Peyer's patch (tissue), 4 donors: Measurements from ENCODE around the gene CHRDL2. TPM values are rescaled to one million over a fixed set of nuclear protein-coding genes. Genes with fewer than 3 reads are reported as not detected.
"Not testable (repeated sequence)": the region's sequence is repeated elsewhere in the genome, so short reads cannot be mapped to it uniquely, and the experiment has no call there.

Source experiments
- DNase-seq, 3 donors: peaks; one replicate each; pipeline ENCODE4 v3.0.0-alpha.2; 2017 to 2019
- H3K27ac ChIP-seq, 4 donors: fragments of 200-600 bp; sonication (generic); one replicate each; pipeline ENCODE4 v1.5.1; 2016 to 2019
- H3K27me3 ChIP-seq, 2 donors: fragments of 200-600 bp; sonication (generic); one replicate each; pipeline ENCODE4 v1.5.1; 2019
- H3K36me3 ChIP-seq, 3 donors: fragments of 200-600 bp; sonication (generic); one replicate each; pipeline ENCODE4 v1.5.1; 2016 to 2019
- H3K4me1 ChIP-seq, 4 donors: fragments of 200-600 bp; sonication (generic); one replicate each; pipeline ENCODE4 v1.5.1; 2016 to 2019
- H3K4me3 ChIP-seq, 4 donors: fragments of 200-600 bp; sonication (generic); 1 replicate in 3 of 4; 2 replicates in 1 of 4; pipeline ENCODE4 v1.5.1; 2016 to 2019; ENCODE audit warnings: mild to moderate bottlenecking in 1 of 4
- H3K9me3 ChIP-seq, 4 donors: fragments of 200-600 bp; sonication (generic); one replicate each; pipeline ENCODE4 v1.5.1; 2016 to 2019; ENCODE audit warnings: mild to moderate bottlenecking in 1 of 4
- POLR2A ChIP-seq, 2 donors: fragments of 450-650 bp; IDR thresholded peaks; one replicate each; pipeline ENCODE4 v1.5.1; 2017; ENCODE audit warnings: antibody characterized with exemption in 2 of 2, mild to moderate bottlenecking in 2 of 2, moderate library complexity in 2 of 2
- total RNA-seq, 4 donors: library from RNA; depleted of rRNA; stranded (reverse); fragments of >200 nt; gene quantifications; one replicate each; pipeline ENCODE4 v1.1.0, GENCODE V29; 2016
- TF ChIP-seq, protein P1 (sequence below), 6 experiments: fragments of 450-650 bp in 4 of 6; fragments of 200-600 bp in 2 of 6; sonication (generic) in 1 of 6; IDR thresholded peaks; one replicate each; pipeline ENCODE4 v1.5.1; 2017 to 2019; ENCODE audit warnings: antibody characterized with exemption in 6 of 6, mild to moderate bottlenecking in 3 of 6, moderate library complexity in 1 of 6

CHRDL2 gene
- total RNA-seq, 4 donors from 2014 or later, result not detected

GRCh38 chr11:74671520-74672196 lies 59.6 kb downstream of the CHRDL2 start:
- TF ChIP-seq, protein P1, sequence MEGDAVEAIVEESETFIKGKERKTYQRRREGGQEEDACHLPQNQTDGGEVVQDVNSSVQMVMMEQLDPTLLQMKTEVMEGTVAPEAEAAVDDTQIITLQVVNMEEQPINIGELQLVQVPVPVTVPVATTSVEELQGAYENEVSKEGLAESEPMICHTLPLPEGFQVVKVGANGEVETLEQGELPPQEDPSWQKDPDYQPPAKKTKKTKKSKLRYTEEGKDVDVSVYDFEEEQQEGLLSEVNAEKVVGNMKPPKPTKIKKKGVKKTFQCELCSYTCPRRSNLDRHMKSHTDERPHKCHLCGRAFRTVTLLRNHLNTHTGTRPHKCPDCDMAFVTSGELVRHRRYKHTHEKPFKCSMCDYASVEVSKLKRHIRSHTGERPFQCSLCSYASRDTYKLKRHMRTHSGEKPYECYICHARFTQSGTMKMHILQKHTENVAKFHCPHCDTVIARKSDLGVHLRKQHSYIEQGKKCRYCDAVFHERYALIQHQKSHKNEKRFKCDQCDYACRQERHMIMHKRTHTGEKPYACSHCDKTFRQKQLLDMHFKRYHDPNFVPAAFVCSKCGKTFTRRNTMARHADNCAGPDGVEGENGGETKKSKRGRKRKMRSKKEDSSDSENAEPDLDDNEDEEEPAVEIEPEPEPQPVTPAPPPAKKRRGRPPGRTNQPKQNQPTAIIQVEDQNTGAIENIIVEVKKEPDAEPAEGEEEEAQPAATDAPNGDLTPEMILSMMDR (IDR thresholded peaks at IDR 0.05), result no peak
- no peak for TF ChIP-seq POLR2A (IDR thresholded peaks at IDR 0.05)
- Histone ChIP-seq H3K36me3 (no peaks in the 10 kb centered on the region), H3K9me3 (no peaks in the 10 kb centered on the region), H3K4me3 (no peak overlapping the region), H3K4me1 (no peaks in the 10 kb centered on the region), H3K27me3 (no peaks in the 10 kb centered on the region), H3K27ac (no peak overlapping the region)
- no peak for DNase-seq

- H3K27ac ChIP-seq, result no peak overlapping the region
- DNase-seq, result no peak
Observed at GRCh38 chr11:74670171-74670570, 61.1 kb downstream of the CHRDL2 start.

DNA sequence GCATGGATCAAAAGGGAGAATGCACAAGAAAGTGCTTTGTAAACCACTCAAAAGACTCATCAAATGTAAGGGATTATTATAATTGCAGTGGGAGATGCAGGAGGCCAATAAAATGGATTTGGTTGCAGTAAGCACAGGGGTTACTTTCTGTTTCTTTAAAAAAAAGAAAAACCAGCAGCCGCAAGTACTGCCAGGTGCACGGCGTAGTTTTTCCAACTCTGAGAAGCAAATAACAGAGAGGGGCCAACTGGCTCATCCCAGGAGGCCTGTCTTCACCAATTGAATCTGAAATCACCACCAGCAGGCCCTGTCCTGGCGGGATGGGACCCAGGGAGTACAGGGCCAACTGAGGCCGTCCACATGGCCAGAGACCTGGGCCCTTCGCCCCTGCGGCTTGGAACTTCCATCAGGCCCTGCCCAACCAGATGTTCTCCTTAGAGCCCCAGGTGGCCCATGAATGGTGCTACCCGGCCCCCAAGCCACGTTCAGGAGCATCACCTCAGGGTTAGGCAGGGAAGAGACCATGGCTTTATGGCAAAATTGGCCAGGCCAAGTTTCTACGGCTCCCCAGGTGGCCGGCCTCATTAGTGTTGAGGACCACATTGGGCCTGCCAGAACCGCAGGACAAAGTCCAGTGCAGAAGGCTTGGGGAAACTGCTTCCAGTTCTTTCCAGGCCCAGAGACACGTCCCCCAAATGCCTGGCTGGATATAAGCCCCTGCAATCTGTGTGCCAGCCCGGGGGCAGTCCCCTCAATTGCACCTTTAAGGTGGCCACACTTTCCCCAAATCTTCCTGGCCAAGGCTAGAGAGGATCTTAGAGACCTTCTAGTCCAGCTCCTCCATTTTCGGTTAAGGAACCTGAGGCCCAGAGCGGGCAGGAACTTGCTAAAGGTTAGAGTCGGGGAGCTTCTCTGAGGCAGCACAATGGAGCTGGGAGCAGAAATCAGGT lies 61.7 kb downstream of the CHRDL2 start:
- no peaks in the 10 kb centered on the region for H3K27me3 ChIP-seq
- no peak for DNase-seq
- no peaks in the 10 kb centered on the region for H3K36me3 ChIP-seq
- no peaks in the 10 kb centered on the region for H3K9me3 ChIP-seq
- TF ChIP-seq, protein P1 (IDR thresholded peaks at IDR 0.05), result no peak
- no peak for TF ChIP-seq POLR2A (IDR thresholded peaks at IDR 0.05)
- H3K27ac ChIP-seq, result no peak overlapping the region
- H3K4me1 ChIP-seq, result no peaks in the 10 kb centered on the region
- H3K4me3 ChIP-seq, result no peak overlapping the region

More at GRCh38 chr11:74670171-74670570, 61.1 kb downstream of the CHRDL2 start:
- no peaks in the 10 kb centered on the region for H3K9me3 ChIP-seq
- no peak overlapping the region for H3K4me3 ChIP-seq
- TF ChIP-seq POLR2A (IDR thresholded peaks at IDR 0.05), result no peak
- TF ChIP-seq, protein P1 (IDR thresholded peaks at IDR 0.05), result no peak
- H3K36me3 ChIP-seq, result no peaks in the 10 kb centered on the region
- H3K27me3 ChIP-seq, result no peaks in the 10 kb centered on the region
- H3K4me1 ChIP-seq, result no peaks in the 10 kb centered on the region

- Histone ChIP-seq H3K9me3 (no peaks in the 10 kb centered on the region), H3K27ac (no peak overlapping the region), H3K36me3 (no peaks in the 10 kb centered on the region), H3K27me3 (no peaks in the 10 kb centered on the region), H3K4me3 (no peak overlapping the region), H3K4me1 (no peaks in the 10 kb centered on the region)
- DNase-seq, result no peak
- TF ChIP-seq POLR2A (IDR thresholded peaks at IDR 0.05), result no peak
- TF ChIP-seq, protein P1 (IDR thresholded peaks at IDR 0.05), result no peak
Observed at GRCh38 chr11:74663315-74663714, 67.9 kb downstream of the CHRDL2 start.

- Histone ChIP-seq H3K4me3 (no peak overlapping the region), H3K27me3 (no peaks in the 10 kb centered on the region), H3K4me1 (no peaks in the 10 kb centered on the region), H3K9me3 (no peaks in the 10 kb centered on the region), H3K27ac (no peak overlapping the region), H3K36me3 (no peaks in the 10 kb centered on the region)
- TF ChIP-seq, protein P1 (IDR thresholded peaks at IDR 0.05), result no peak
- no peak for TF ChIP-seq POLR2A (IDR thresholded peaks at IDR 0.05)
- DNase-seq, result no peak
Observed at GRCh38 chr11:74662487-74663103, 68.6 kb downstream of the CHRDL2 start.

- not testable (repeated sequence) for H3K4me3 ChIP-seq, DNase-seq, H3K27ac ChIP-seq
Observed at GRCh38 chr11:74659124-74659523, 72.1 kb downstream of the CHRDL2 start.

More at GRCh38 chr11:74659124-74659523, 72.1 kb downstream of the CHRDL2 start:
- H3K36me3 ChIP-seq, H3K27me3 ChIP-seq, H3K4me1 ChIP-seq, H3K9me3 ChIP-seq: not testable (repeated sequence)
